GM19324 (cell line): ENCODE measurements around the gene VSIG2.

Experiments used
- ATAC-seq: cut with Tn5 transposase; IDR thresholded peaks from one replicate; pipeline ENCODE4 v1.9.1; 2021; ENCODE audit warnings: mild to moderate bottlenecking, moderate library complexity; ENCODE audit not compliant: unreplicated experiment, low FRiP score

The VSIG2 gene

GRCh38 chr11:124748481-124749343, 3.3 kb downstream of the VSIG2 start:
- ATAC-seq: no peak

- no peak for ATAC-seq
These were observed 4.0 kb downstream of the VSIG2 start for GRCh38 chr11:124748100-124748418.

- ATAC-seq: no peak
These were observed 4.5 kb downstream of the VSIG2 start for GRCh38 chr11:124747406-124748099.

GRCh38 chr11:124746621-124747243, 5.3 kb downstream of the VSIG2 start:
- ATAC-seq: peak; percentile 92

GRCh38 chr11:124745835-124746620, 6.0 kb downstream of the VSIG2 start:
- ATAC-seq: peak; percentile 13

GRCh38 chr11:124745270-124745834, 6.7 kb downstream of the VSIG2 start:
- ATAC-seq: no peak

GRCh38 chr11:124743050-124743449, 9.0 kb downstream of the VSIG2 start:
- no peak for ATAC-seq

GRCh38 chr11:124742555-124742954, 9.5 kb downstream of the VSIG2 start:
- no peak for ATAC-seq

- peak; percentile 34 for ATAC-seq
These were observed 11.7 kb downstream of the VSIG2 start for GRCh38 chr11:124740277-124740882.

- peak; percentile 99 for ATAC-seq
These were observed 12.4 kb downstream of the VSIG2 start, which contains the start of gene NRGN for GRCh38 chr11:124739479-124740276. TSS of gene NRGN (plus strand) at chr11:124739942. CDS start at chr11:124740085, 143 bp downstream.

- no peak for ATAC-seq
These were observed 13.2 kb downstream of the VSIG2 start for GRCh38 chr11:124738713-124739478.

- no peak for ATAC-seq
These were observed 14.3 kb downstream of the VSIG2 start for GRCh38 chr11:124737638-124738305.

- no peak for ATAC-seq
These were observed 15.3 kb downstream of the VSIG2 start for GRCh38 chr11:124736736-124737135.

- ATAC-seq: no peak
These were observed 19.8 kb downstream of the VSIG2 start for GRCh38 chr11:124732230-124732629.

- ATAC-seq: no peak
These were observed 22.5 kb downstream of the VSIG2 start for GRCh38 chr11:124729571-124729970.

- ATAC-seq: no peak
These were observed 23.9 kb downstream of the VSIG2 start for GRCh38 chr11:124728134-124728533.

- ATAC-seq: no peak
These were observed 24.6 kb downstream of the VSIG2 start for GRCh38 chr11:124727474-124727873.

- ATAC-seq: peak; percentile 18
These were observed 26.3 kb downstream of the VSIG2 start for GRCh38 chr11:124725719-124726105.
